AG10803 (cell line): ENCODE results near the gene CACNA2D1.

ENCODE experiments used
- DNase-seq: peaks from one replicate; pipeline ENCODE4 v3.0.0; 2010; ENCODE audit warnings: low read depth
- H3K4me3 ChIP-seq: 2 replicates; pipeline ENCODE4 v1.5.1; 2011; ENCODE audit warnings: mild to moderate bottlenecking, low read length, control low read depth
- CTCF ChIP-seq: conservative IDR thresholded peaks from 2 replicates; pipeline ENCODE4 v1.5.1; 2011; ENCODE audit warnings: mild to moderate bottlenecking, low read length, control low read depth, inconsistent platforms

Gene CACNA2D1

GRCh38 chr7:82049891-82050533 lies 393.6 kb downstream of the CACNA2D1 start:
- peak; percentile 85 for DNase-seq
- TF ChIP-seq CTCF: no peak
- no peak overlapping the region for H3K4me3 ChIP-seq

GRCh38 chr7:82049442-82049841 lies 394.1 kb downstream of the CACNA2D1 start:
- DNase-seq: no peak
- H3K4me3 ChIP-seq: no peak overlapping the region
- no peak for TF ChIP-seq CTCF

- peak; percentile 59 for DNase-seq
- TF ChIP-seq CTCF: peak; percentile 72
- H3K4me3 ChIP-seq: no peak overlapping the region
Observed at GRCh38 chr7:82044497-82045080, 399.0 kb downstream of the CACNA2D1 start.

DNA sequence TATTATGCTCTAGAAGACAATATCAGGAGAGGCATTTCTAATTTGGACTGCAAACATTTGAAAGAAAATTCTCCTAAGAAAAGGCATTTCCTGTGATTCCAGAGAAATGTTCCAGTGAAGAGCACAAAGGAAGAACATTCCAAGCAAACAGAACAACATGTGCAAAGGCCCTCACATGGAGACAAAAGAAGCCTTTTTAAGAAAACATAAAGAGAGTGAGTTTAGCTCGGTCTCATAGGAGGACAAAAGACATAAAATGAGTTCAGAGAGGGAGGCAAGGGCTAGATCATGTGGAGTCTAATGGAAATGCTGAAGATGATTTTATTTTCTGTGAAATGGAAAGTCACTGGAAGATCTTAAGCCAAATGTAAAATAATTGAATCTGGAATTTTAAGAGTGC lies 404.0 kb downstream of the CACNA2D1 start:
- H3K4me3 ChIP-seq: no peak overlapping the region
- DNase-seq: no peak

GRCh38 chr7:82036146-82036886 lies 407.3 kb downstream of the CACNA2D1 start:
- H3K4me3 ChIP-seq: no peak overlapping the region
- DNase-seq: peak; percentile 84
- TF ChIP-seq CTCF: no peak

More for the DNA sequence above, 404.0 kb downstream of the CACNA2D1 start:
- no peak for TF ChIP-seq CTCF

- no peak for DNase-seq
- H3K4me3 ChIP-seq: no peak overlapping the region
- no peak for TF ChIP-seq CTCF
Observed at GRCh38 chr7:82035456-82035855, 408.1 kb downstream of the CACNA2D1 start.

- no peak overlapping the region for H3K4me3 ChIP-seq
- no peak for DNase-seq
- no peak for TF ChIP-seq CTCF
Observed at GRCh38 chr7:82032901-82033300, 410.7 kb downstream of the CACNA2D1 start.
